ENCODE measurements around the gene ATL2.
"Not testable (repeated sequence)": the region's sequence is repeated elsewhere in the genome, so short reads cannot be mapped to it uniquely, and the experiment has no call there.

Gene ATL2

DNA sequence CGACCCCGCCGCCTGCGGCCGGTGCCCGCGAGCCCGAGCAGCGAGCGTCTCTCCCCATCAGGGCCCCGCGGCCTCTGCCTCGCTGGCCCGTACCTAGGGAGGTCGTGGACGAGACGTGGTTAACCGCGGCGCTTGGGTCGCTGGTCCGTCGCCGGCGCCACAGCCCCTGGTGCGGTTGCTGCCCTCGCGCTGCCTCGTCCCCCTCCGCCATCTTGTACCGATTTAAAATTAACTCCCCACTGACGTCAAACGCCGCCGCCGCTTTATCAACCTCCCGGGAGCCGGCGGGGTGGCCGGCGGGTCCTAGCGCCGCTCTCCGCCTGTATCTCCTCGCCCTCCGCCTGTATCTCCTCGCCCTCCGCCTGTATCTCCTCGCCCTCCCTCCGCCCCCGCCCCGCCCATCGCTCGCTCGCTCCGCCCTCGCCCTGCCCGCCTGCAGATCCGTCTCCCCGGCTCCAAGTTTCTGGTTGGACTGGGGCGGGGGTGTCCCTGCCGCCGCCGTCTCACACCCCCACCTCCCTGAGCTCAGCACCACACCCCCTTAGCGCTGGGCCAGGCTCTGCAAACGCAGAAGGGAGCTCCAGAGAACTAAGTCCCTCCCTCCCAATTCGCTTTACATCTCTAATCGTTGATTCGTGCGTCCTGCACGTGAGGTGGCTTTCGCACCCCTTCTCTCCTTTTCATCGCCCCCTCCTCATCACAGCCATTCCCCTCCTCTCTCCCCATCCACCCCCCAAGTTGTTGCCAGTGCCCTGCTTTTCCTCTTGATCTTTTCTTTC lies at the start of gene ATL2:
ATL2 (minus strand) TSS at position 224 of the 779 bp plus-strand sequence; CDS start at position 211, 13 bp downstream.
- peak; percentile 93 for DNase-seq

DNA sequence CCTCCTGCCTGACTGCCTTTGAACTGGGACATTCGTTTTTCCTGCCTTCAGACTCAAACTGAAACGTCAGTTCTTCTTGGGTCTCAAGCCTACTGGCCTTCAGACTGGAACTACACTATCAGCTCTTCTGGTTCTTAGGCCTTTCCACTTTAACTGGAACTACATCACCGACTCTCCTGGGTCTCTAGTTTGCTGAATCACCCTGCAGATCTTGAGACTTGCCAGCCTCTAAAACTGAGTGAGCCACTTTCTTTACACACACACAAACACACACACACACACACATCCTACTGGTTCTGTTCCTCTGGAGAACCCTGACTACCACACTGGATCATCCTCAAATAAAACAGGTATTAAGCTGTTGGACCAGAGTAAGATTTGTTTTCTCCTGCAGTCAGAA lies 46.7 kb upstream of the ATL2 start:
- DNase-seq: no peak

DNA sequence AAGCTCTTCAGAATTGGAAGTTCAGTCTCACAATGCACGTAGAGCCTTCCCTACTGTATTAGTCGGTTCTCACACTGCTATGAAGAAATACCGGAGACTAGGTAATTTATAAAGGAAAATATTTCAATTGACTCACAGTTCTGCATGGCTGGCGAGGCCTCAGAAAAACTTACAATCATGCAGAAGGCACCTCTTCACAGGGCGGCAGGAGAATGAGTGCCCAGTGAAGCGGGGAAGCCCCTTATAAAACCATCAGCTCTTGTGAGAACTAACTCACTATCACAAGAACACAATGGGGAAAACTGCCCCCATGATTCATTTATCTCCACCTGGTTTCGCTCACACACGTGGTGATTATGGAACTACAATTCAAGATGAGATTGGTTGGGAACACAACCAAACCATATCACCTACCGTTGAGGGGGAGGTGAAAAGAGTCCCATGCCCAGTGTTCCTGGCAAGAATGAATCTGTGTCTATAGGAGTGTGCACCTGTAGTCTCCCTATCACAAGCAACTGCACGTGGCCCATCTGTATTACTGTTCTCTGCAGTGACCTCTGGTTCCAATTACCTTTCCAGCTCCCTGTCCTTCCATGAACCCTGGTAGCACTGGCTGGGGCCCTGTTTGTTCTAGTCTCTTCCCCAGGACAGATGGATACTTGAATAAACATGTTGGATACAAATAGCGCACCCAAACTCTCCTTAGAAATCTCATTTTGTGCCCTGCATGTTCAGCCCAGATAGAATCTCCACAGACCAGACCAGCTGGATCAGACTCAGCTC lies 44.4 kb upstream of the ATL2 start:
- DNase-seq: no peak

DNA sequence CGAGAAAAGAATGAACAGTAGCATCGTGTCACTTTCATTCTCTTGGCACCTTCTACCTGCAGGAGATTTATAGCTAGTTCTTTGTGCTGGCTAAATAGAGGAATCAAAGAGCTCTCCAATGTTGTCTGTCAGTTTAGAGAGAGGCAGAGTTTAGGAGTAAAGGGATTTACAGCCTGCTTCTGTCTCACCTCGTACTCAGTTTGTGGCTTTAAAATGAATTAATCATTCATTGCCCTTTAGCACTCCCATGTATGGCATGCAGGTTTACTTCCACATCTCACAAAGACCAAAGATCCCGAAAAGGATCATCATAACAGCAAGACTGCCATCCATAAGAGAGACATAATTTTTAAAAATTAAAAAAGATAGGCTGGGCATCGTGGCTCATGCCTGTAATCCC lies 42.4 kb upstream of the ATL2 start:
- DNase-seq: no peak

DNA sequence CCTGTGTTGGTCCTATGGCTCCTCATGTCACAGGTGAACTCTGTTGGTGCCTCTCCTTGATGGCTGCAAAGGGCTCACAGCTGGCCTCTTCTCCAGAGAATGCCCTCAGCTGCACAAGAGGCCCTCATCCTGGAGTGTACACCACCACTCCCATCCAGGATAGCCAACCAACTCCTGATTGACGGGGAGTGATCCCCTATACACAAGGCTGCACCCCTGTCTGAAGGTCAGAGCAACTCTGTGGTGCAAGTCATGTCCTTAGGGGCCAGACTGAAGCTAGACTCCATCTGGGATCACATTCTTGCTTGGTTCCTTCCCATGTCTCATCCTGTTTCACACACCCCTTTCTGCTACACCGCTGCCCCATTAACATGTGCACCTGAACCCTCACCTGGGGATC lies 41.7 kb upstream of the ATL2 start:
- DNase-seq: no peak

DNA sequence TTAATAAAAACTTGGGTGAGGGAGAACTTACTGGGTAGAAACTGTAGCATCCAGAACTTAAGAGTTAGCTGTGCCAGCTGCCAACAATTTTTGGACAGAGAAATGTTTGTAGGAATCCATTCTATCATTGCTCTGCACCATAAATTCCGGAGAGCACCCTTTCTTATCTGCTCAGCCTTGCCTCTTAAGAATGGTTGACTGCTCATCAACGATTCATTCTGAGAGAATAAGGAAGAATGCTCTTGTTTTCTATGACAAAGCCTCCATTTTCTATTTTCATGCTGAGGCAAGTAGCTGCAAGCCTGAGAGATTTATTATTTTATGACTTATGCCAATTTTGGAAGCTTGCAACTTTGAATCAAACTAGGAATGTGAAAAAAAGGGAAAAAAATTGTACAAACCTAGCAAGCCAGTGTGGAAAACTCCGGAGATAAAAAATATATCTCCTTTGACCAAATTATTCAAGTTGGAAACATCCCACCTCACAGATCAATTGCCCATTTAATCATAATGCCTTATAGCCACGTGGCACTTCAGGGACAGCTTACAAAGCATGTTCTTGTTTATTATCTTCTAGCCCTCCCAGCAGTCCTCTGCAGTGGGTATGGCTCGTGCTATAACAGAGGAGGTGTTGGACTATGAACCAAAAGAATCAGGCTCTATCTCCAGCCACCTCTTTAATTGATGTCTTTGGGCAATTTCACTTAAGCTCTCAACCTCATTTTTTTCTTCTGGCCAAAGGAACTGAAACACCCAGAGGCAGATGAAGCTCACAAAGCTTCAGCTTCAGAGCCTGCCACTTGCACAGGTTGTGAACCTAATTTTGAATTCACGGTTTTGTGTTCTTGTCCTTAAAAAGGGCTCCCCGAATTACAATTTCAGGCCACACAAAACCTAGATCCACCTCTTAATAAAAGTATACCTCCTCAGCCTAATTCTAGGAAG lies 40.9 kb upstream of the ATL2 start:
- DNase-seq: no peak

DNA sequence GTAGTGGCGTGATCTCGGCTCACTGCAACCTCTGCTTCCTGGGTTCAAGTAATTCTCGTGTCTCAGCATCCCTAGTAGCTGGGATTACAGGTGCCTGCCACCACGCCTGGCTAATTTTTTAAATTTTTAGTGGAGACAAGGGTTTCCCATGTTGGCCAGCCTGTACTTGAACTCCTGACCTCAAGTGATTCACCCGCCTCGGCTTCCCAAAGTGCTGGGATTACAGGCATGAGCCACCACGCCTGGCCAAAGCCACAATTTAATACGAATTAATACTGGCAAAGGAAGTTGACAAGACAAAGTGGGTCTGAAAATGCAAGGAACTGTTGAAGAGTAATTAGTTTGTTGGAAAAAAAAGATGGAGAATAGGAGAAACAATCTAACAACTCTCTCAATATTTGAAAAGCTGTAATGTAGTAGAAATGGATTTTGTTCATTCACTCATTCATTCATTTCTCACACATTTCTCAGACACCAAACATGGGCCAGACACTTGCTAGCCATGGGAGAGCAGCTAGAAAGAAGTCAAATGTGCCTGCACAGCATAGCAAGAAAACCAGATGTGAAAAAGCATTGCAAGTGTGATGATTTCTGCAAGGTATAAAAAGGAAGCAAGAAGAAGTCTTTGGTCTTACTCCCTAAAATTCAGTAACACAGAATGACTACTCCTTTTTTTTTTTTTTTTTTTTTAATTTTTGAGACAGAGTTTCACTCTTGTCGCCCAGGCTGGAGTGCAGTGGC lies 39.4 kb upstream of the ATL2 start:
- DNase-seq: no peak

DNA sequence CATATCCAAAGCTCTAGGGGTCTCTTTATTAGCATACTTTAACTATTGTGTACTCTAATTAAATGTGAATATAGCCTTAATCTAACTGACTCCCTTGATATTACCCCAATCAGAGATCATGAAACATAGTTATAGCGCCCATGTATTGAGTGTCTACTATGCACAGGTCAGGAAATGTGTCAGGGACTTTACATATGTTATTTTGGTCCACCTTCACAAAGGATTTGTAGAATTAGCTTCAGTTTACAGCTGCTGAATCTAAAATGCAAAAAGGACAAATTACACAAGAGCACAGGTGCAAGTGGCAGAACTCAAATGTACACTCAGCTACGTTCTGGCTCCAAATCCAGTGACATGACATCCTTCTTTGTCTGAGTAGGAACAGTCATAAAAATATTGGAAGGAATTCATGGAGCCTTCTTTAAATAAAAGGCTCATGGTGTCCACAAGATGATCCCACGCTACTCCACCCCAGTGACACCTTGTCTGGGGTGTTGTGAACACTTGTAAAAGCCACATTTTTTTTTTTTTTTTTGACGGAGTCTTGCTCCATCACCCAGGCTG lies 38.7 kb upstream of the ATL2 start:
- no peak for DNase-seq

DNA sequence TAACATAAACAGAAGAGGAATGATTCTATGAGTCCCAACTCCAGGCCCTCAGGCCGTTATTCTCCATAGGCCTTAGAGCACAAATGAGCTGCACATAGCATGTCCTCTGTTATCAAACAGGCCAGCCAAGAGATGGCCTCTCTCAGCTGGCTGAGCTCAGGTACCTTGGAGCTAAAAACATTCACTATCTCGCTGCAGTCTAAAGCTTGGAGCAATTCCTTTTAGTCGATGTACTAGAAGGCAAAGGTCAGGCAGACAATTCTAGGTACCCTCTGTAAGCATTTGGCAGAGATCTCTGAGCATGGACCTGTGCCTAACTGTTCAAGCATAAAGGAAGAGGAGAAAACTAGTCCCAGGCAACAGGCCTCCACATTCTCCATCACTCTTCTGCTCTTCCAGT lies 38.0 kb upstream of the ATL2 start:
- DNase-seq: no peak

DNA sequence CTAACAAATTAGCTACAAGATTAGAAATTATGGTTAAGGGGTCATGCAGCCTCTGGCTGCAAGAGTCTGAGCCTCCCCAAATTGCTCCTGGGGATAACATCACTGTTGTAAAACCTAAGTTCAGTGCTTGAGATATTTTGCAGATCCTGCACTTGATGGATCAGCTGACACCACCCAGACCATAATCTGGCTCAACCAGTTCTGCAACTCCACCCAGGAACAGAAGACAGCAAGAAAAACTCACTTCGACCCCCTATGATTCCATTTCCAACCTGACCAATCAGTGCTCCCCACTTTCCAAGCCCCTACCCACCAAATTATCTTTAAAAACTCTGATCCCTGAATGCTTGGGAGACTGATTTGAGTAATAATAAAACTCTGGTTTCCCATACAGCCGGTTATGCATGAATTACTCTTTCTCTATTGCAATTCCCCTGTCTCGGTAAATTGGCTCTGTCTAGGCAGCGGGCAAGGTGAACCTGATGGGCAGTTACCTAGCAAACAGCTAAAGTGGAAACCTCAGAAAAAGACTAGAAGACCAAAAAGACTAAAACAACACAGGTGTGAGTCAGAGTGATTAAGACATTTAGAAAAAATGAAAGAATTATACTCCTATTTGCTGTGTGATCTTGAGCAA lies 35.3 kb upstream of the ATL2 start:
- DNase-seq: not testable (repeated sequence)

DNA sequence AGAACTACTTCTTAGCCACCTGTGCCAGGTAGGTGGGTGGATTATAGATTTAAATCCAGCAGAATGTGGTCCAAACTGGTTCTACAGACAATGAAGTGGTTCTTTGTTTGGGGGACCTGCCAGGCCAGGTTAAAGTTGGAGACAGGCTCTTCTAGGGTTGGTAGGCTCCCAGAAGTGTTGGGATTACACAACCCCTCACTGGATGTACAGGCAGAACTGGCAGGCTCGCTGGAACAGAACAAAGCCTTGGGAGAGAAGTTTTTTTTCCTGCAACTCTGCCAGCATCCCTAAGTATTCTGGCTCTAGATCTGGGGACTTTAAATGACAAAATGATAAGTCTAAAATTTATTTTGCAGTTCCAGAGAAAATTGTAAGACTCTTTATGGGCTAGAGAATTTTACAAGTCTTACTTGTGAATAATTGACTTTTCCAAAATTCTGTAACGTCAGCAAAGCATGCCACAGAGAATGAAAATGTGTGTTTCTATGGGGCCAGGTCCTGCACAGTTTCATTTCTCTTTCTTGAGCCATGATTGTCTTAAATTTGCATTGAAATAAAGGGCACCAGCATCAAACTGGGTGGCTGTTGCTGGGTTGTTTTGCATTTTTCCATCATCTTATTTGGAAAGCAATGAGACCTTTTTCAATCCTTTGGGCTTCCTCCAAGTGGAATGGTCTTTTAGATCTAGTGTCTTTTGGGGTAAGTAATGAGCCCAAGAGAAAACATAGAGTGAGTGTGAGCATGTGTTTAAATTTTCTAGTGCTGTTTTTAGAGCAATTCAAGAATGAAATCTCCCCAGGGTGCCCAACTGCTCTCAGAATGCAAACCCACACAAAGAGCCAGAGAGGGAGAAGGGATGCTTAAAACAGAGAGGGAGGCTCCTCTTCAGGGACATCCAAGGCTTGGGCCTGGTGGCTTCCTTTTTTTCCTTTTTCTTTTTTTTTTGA lies 32.4 kb upstream of the ATL2 start:
- DNase-seq: no peak

DNA sequence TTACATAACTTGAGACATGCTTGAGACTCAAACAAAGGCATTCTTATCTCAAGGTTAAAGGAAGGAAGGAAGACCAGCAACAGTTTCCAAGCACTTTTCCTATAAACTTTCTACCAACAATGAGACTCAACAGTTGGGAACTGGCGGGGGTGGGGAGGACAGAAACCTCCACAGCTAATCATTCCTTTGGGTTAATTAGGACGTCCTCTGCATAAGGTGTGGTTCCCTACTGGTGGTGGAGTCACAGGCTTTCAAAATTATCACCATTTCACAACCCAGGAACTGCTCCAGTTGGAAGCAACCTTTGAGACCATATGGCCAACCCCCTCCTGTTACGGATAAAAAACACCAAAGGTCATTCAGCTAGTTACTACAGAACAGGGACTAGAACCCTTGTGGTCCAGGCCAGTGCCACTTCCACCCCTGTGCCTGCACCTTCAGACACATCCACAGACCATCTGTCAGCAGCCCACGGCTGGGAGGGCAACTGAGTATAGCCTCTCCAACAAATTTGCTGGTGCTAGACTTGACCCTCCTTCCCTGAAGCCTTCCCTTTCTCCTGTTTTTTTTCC lies 30.1 kb upstream of the ATL2 start:
- DNase-seq: no peak

DNA sequence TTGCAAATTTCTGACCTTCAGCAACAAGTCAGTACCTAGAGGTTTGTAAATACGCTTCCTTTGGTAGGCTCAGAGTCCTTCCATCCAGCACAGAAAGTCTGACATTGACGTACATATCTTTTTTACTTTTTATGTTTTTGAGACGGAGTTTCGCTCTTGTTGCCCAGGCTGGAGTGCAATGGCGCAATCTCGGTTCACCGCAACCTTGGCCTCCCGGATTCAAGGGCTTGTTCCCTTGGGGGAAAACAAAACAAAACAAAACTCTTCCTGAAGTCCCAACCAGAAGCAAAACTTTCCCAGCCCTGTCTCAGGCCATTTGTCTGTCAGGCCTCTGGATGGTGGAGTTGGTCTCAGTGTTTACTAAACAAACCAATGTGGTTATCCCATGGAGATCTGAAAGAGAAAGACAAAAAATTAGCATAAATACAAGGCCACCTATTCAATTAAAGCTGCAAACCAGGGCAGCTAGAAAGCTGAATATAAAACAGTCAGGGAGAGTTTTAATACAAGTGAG lies 29.6 kb upstream of the ATL2 start:
- no peak for DNase-seq

DNA sequence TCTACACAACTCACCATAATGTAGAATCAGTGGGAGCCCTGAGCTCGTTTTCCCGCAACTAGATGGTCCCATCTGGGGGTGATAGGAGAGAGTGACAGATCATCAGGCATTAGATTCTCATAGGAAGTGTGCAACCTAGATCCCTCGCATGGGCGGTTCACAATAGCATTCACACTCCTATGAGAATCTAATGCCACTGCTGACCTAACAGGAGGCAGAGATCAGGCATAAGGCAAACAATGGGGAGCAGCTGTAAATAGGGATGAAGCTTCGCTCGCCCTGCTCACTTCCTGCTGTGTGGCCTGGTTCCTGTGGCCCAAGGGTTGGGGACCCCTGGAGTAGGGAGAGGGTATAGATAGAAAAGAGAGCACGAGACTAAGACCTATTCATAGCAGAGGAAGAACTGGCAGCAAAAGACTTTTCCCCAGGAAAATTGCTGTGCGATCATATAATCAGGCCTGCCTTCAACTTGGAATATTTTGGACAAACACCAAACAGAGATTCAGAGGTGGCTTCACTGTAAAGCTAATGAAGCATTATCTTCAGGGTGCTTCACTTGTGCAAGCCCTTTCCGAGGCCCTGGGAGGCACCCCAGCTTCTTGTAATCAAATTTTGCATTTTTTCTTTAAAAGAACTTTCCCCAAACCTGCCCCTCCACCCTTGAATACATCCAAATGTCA lies 29.0 kb upstream of the ATL2 start:
- no peak for DNase-seq

DNA sequence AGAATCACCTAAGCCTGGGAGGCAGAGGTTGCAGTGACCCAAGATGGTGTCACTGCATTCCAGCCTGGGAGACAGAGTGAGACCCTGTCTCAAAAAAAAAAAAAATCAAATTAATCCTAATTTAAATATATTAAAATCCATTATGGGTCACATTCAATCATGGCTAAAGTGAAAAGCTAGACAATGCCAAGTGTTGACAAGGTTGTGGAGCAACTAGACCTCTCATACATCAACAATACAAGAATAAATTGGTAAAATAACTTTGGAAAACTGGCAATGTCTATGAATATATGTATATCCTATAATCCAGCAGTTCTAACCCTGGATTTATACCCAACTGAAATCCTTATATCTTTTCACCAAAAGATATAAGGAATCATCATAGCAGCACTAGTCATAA lies 23.4 kb upstream of the ATL2 start:
- no peak for DNase-seq

DNA sequence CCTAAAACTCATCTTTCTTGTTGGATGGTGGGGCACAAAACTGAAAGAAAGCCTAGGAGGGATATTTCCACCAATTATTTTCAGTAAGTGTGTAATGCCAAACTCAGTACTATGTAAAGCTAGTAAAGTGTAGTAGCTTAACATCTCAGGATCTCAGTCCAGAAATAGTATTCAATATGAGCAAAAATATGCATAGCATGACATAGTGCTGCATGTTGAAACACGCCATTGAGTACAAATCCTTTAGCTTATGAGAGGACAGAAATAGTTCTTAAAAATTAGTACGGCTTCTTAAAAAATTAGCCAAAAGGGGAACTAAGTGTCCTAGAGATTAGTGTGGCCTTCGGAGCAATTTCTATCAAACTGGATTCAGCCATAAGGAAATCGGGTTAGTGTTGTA lies 21.7 kb upstream of the ATL2 start:
- no peak for DNase-seq

DNA sequence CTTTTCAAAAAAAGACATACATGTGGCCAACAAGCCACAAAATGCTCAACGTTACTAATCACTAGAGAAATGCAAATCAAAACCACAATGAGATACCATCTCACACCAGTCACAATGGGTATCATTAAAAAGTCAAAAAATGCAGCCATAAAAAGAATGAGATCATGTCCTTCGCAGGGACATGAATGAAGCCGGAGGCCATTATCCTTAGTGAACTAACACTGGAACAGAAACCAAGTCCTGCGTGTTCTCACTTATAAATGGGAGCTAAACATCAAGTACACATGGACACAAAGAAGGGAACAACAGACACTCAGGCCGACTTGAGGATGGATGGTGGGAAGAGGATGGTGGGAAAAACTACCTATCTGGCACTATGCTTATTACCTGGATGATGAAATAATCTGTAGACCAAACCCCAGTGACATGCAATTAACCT lies 17.8 kb upstream of the ATL2 start:
- no peak for DNase-seq

DNA sequence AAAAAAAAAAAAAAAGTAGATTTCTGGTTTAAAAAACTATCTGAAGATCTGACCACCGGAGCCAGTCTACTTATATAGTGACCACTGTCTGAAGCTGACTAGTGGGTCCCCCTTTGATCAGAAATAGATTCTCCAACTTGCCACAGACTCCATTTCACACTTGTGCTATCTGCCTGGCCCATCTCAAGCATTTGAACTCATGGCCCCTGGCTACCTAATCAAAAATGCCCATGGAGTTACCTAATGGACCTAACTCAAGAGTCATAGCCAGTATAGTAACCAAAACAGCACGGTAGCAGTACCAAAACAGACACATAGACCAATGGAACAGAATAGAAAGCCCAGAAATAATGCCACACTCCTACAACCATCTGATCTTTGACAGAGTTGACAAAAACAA lies 17.0 kb upstream of the ATL2 start:
- no peak for DNase-seq

DNA sequence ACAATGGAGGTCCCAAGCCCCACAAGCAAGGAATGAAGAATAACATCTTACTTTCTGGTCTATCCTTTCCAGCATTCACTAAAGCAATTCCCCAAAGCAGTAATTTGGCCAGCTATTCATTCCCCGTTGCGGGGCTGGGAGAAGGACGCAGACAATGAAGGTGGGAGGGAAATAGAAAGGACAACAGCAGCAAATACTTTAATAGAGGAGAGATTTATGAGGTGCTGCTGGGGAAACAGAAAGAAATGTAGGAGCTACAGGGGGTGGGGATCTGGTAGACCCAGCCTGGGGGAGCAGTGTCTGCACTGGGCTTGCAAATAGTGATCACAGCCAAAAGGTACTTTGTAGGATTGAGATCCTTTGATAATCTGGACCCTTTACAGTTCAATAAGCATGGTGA lies 13.9 kb upstream of the ATL2 start:
- DNase-seq: no peak
